Fibroblast of pulmonary artery (primary cell): ENCODE measurements around the gene PIK3R5.

ENCODE experiments used
- DNase-seq: peaks from one replicate; pipeline ENCODE4 v3.0.0-alpha.2; 2010; ENCODE audit warnings: low read depth
- H3K4me3 ChIP-seq: replicated peaks from 2 replicates; pipeline ENCODE4 v1.5.1; 2011; ENCODE audit warnings: low read depth, mild to moderate bottlenecking, control low read depth, low read length, moderate library complexity
- TF ChIP-seq, protein P1 (sequence below): IDR thresholded peaks from 2 replicates; pipeline ENCODE4 v1.5.1; 2011; ENCODE audit warnings: mild to moderate bottlenecking, control low read depth, low read length, inconsistent platforms; ENCODE audit errors: missing control alignments

PIK3R5 gene

GRCh38 chr17:8965394-8966168, at the start of gene PIK3R5:
TSS of gene PIK3R5 (minus strand) at chr17:8965707. CDS start at chr17:8911494, 54,213 bp downstream.
- TF ChIP-seq, protein P1, sequence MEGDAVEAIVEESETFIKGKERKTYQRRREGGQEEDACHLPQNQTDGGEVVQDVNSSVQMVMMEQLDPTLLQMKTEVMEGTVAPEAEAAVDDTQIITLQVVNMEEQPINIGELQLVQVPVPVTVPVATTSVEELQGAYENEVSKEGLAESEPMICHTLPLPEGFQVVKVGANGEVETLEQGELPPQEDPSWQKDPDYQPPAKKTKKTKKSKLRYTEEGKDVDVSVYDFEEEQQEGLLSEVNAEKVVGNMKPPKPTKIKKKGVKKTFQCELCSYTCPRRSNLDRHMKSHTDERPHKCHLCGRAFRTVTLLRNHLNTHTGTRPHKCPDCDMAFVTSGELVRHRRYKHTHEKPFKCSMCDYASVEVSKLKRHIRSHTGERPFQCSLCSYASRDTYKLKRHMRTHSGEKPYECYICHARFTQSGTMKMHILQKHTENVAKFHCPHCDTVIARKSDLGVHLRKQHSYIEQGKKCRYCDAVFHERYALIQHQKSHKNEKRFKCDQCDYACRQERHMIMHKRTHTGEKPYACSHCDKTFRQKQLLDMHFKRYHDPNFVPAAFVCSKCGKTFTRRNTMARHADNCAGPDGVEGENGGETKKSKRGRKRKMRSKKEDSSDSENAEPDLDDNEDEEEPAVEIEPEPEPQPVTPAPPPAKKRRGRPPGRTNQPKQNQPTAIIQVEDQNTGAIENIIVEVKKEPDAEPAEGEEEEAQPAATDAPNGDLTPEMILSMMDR: no peak
- no peak for DNase-seq
- no peak within 1 kb of the TSS for H3K4me3 ChIP-seq

DNA sequence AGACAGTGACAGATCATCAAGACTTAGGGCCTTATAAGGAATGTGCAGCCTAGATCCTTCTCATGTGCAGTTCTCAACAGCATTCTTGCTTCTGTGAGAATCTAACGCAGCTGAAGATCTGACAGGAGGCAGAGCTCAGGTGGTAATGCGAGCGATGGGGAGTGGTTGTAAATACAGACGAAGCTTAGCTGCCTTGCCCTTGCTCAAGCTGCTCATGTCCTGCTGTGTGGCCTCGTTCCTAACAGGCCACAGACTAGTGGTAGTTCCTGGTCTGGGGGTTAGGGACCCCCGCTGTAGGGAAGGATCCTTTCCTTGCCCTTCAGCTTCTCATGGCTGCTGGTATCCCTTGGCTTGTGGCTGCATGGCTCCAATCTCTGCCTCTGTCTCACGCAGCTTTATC, 45.5 kb upstream of the PIK3R5 start:
- DNase-seq: no peak
- TF ChIP-seq, protein P1: no peak
- no peak overlapping the region for H3K4me3 ChIP-seq

GRCh38 chr17:9009737-9010136, 44.2 kb upstream of the PIK3R5 start:
- TF ChIP-seq, protein P1: no peak
- H3K4me3 ChIP-seq: no peak overlapping the region
- DNase-seq: no peak

DNA sequence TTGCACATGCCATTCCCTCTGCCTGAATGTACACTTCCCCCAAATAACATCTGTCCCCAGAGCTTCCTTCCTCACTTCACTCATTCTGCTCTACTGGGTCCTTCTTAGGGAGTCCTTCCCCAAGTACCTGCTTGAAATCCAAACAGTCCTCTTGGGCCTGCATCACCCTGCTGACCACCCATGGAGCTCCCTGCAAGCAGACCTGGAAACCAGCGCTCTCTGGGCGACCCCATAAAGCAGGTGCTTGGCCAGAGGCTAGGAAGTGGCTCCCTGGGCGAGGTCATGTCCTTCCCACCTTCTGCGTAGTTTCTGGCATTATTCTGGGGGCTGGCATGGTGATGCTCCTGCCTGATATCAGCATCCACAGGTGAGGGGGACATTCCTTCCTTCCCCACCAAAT, 43.6 kb upstream of the PIK3R5 start:
- no peak for DNase-seq
- TF ChIP-seq, protein P1: no peak
- H3K4me3 ChIP-seq: no peak overlapping the region

DNA sequence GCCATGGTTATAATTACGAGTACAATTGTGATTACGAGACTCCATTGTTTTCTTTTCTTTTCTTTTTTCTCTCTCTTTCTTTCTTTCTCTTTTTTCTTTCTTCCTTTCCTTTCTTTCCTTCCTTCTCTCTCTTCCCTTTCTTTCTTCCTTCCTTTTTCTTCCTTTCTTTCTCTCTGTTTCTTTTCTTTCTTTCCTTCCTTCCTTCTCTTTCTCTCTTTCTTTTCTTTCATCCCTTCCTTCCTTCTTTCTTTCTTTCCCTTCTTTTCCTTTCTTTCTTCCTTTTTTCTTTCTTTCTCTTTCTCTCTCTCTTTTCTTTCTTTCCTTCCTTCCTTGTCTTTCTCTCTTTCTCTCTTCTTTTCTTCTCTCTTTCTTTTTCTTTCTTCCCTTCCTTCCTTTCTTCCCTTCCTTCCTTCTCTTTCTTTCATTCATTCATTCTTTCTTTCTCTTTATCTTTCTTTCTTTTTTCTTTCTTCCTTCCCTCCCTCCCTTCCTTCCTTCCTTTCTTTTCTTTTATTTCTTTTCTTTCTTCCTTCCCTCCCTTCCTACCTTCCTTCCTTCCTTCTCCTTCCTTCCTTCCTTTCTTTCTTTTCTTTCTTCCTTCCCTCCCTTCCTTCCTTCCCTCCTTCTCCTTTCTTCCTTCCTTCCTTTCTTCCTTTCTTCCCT, 41.7 kb upstream of the PIK3R5 start:
- no peak overlapping the region for H3K4me3 ChIP-seq
- TF ChIP-seq, protein P1: no peak
- no peak for DNase-seq

GRCh38 chr17:9006175-9006767, 40.8 kb upstream of the PIK3R5 start:
- TF ChIP-seq, protein P1: no peak
- DNase-seq: no peak

DNA sequence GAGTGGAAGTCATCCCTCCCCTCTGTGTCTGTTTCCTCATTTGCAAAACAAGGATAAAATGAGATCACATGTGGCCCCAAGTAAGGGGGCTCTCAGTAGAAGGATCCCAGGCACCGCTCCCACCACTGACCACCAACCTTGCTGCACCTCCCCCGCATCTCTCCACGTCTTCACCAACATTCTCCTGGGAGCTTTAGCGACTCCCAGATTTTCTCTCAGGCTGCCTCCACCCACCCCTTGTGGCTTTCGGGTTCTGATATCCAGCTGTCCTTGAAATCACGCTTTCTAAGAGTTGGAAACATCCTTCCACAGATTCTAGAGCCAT, 39.4 kb upstream of the PIK3R5 start:
- TF ChIP-seq, protein P1: no peak
- H3K4me3 ChIP-seq: no peak overlapping the region
- DNase-seq: no peak

More at GRCh38 chr17:9006175-9006767, 40.8 kb upstream of the PIK3R5 start:
- H3K4me3 ChIP-seq: no peak overlapping the region
